ENCODE measurements around the gene PTCH2. TPM values are rescaled to one million over a fixed set of nuclear protein-coding genes. Genes with fewer than 3 reads are reported as not detected.

Gene PTCH2
- total RNA-seq, 4 donors from 2014 or later, result 0.09 to 0.19 TPM; not detected in 2

DNA sequence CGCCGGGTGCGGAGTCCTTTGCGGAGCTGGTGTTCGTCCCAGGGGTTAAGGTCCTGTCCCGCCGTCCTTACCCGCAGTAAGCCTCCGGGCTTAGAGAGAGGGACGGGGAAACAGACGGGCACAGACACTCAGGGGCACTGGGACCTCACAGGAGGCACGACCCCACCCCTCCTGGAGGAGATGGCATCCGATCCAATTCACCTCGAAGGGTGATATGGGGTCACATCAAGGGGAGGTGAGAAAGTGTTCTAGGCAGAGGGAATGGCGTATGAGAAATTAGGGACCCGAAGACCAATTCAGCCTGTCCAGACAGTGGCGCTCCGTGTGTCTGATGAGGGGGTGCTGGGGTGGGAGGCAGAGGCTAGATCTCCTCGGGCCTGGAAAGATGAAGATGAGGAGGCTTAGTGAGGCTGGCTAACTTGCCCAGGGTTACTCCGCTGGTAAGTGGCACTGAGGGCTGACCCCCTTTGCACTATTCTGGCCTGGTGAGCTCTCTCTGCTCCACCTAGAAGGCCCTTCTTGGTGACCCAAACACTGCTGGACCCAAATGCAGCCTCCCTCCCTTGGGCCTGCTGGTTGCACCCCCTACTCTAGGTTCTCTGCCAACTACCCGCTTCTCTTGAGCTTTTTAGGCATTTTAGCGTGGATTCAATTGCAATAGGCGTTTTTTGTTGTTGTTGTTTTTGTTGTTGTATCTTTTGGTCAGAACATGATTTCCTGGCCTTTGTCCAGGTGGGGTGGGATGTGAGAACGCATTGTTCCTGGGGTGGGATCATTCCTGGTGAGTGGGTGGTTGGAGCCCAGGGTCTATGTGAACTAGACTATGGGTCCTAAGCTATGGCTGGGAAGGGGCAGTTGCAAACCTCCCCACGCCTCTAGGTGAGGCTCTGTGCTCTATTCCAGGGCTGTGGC lies 22.5 kb downstream of the PTCH2 start:
- no peaks in the 10 kb centered on the region for H3K27me3 ChIP-seq
- H3K4me3 ChIP-seq, result peak overlapping the region; percentile 39 to 79 (median 52)
- no peak for TF ChIP-seq POLR2A (IDR thresholded peaks at IDR 0.05)
- TF ChIP-seq, protein P1, sequence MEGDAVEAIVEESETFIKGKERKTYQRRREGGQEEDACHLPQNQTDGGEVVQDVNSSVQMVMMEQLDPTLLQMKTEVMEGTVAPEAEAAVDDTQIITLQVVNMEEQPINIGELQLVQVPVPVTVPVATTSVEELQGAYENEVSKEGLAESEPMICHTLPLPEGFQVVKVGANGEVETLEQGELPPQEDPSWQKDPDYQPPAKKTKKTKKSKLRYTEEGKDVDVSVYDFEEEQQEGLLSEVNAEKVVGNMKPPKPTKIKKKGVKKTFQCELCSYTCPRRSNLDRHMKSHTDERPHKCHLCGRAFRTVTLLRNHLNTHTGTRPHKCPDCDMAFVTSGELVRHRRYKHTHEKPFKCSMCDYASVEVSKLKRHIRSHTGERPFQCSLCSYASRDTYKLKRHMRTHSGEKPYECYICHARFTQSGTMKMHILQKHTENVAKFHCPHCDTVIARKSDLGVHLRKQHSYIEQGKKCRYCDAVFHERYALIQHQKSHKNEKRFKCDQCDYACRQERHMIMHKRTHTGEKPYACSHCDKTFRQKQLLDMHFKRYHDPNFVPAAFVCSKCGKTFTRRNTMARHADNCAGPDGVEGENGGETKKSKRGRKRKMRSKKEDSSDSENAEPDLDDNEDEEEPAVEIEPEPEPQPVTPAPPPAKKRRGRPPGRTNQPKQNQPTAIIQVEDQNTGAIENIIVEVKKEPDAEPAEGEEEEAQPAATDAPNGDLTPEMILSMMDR (IDR thresholded peaks at IDR 0.05), result no peak
- H3K9me3 ChIP-seq, result no peaks in the 10 kb centered on the region
- no peak for DNase-seq
- H3K27ac ChIP-seq, result peak overlapping the region; percentile 77 to 97 (median 89)
- intact Hi-C loops (cut with DNase I), result no loop called here
- 35 to 40% methylated on average over 12 of the region's 25 CpGs for WGBS, 2 donors
- no peaks in the 10 kb centered on the region for H3K36me3 ChIP-seq
- peaks cover 14 to 48% (median 14%) of the 10 kb centered on the region in 3 donors for H3K4me1 ChIP-seq

DNA sequence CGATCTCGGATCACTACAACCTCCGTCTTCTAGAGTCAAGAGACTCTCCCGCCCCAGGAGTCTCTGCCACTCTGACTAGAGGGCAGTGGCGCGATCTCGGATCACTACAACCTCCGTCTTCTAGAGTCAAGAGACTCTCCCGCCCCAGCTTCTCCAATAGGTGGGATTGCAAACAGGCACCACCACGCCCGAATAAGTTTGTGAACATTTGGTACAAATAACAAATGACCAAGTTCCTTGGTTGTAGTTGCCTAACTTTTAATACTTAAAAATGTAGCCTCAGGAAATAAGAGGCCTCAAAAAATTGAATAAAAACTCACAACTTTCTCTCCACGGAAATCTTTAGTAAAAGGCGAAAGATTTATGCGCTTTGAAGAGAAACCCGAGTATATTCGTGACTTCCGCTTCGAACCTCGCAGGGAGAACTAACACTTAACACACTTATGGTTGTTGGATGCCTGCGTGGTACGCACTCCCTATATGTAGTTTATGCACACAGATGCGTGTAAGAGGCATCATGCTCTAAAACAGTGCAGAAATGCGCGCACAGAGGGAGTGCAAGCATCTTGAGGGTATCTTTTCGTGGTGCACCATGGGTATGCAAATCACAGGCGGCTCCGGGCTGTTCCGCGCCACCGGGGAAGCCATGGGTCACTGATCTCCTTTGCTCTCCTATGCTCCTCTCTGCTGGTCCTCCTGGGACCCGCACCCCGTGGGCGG lies 23.3 kb downstream of the PTCH2 start:
- DNase-seq, result peak; percentile 35
- Histone ChIP-seq H3K9me3 (no peaks in the 10 kb centered on the region), H3K36me3 (no peaks in the 10 kb centered on the region), H3K27ac (peak overlapping the region; percentile 77 to 97 (median 89)), H3K4me3 (peak overlapping the region; percentile 39 to 79 (median 52)), H3K27me3 (no peaks in the 10 kb centered on the region), H3K4me1 (peaks cover 15 to 56% (median 20%) of the 10 kb centered on the region in 3 donors)
- TF ChIP-seq, protein P1 (IDR thresholded peaks at IDR 0.05), result peak in 1 of 6 experiments; percentile 35
- peak in 2 of 4 donors; percentile 89 for TF ChIP-seq POLR2A (IDR thresholded peaks at IDR 0.05)
- intact Hi-C loops (cut with DNase I), result no loop called here
- 0% methylated on average over 27 of the region's 33 CpGs for whole genome bisulfite sequencing, 2 donors

DNA sequence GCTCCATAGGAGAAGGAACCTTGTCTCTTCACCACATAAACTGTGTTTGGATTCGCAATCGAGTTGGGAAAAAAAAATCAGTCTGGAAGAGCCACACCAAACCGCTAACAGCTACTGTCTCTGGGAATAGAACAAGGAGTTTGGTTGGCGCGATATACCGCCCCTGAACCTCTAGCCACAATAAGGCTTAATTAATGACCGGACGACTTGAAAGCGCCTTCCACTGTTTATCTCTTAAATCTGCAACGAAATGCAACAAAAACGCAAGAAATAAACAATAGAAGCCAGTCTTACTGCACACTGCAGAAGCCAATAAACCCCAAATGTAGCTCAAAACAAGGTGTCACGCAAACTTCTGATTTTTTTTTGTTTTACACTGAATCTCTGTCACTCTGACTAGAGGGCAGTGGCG lies 23.9 kb downstream of the PTCH2 start:
- Histone ChIP-seq H3K4me3 (peak overlapping the region; percentile 39 to 79 (median 52)), H3K36me3 (no peaks in the 10 kb centered on the region), H3K4me1 (peaks cover 15 to 61% (median 25%) of the 10 kb centered on the region in 3 donors), H3K9me3 (no peaks in the 10 kb centered on the region), H3K27me3 (no peaks in the 10 kb centered on the region), H3K27ac (peak overlapping the region; percentile 77 to 97 (median 89))
- no peak for TF ChIP-seq POLR2A (IDR thresholded peaks at IDR 0.05)
- TF ChIP-seq, protein P1 (IDR thresholded peaks at IDR 0.05), result no peak
- WGBS, 2 donors, result 3 to 5% methylated on average over 13 of the region's 13 CpGs
- intact Hi-C loops (cut with DNase I), result no loop called here
- DNase-seq, result no peak

DNA sequence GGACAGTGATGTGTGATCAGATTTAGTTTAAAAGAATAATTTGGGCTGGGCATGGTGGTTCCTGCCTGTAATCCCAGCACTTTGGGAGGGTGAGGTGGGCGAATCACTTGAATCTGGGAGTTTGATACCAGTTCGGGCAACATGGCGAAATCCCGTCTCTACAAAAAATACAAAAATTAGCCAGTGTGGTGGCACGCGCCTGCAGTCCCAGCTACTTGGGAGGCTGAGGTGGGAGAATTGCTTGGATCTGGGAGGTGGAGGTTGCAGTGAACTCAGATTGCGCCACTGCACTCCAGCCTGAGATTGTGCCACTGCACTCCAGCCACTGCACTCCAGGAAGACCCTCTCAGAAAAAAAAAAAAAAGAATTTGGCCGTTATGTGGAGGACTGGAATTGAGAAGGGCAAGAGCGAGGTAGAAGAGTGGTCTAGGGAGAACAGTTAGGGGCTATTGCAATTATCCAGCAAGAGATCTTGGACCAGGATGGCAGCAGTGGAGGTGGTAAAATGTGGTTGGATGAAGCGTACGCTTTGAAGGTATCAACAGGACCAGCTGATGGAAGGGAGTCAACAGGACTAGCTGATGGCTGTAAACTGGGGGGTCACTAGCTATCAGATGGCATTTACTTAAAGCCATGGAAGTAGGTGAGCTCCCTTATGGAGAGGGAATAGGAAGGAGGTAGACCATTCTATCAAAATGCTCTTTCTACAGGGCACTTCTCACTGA lies 25.1 kb downstream of the PTCH2 start:
- WGBS, 2 donors, result 92 to 93% methylated on average over 7 to 11 of the region's 11 CpGs
- no peaks in the 10 kb centered on the region for H3K27me3 ChIP-seq

More for the DNA sequence above, 25.1 kb downstream of the PTCH2 start:
- peaks cover 21 to 74% (median 34%) of the 10 kb centered on the region in 3 donors for H3K4me1 ChIP-seq
- intact Hi-C loops (cut with DNase I), result no loop called here
- peak overlapping the region in 2 of 4 donors; percentile 34 to 87 for H3K27ac ChIP-seq
- peaks cover 0 to 6% (median 0%) of the 10 kb centered on the region in 3 donors for H3K36me3 ChIP-seq
- DNase-seq, result no peak
- H3K4me3 ChIP-seq, result no peak overlapping the region
- H3K9me3 ChIP-seq, result no peaks in the 10 kb centered on the region
- TF ChIP-seq, protein P1 (IDR thresholded peaks at IDR 0.05), result no peak
- no peak for TF ChIP-seq POLR2A (IDR thresholded peaks at IDR 0.05)
